Measurements from ENCODE around the gene TMEM245.
"Not testable (repeated sequence)": the region's sequence is repeated elsewhere in the genome, so short reads cannot be mapped to it uniquely, and the experiment has no call there.

TMEM245 gene

DNA sequence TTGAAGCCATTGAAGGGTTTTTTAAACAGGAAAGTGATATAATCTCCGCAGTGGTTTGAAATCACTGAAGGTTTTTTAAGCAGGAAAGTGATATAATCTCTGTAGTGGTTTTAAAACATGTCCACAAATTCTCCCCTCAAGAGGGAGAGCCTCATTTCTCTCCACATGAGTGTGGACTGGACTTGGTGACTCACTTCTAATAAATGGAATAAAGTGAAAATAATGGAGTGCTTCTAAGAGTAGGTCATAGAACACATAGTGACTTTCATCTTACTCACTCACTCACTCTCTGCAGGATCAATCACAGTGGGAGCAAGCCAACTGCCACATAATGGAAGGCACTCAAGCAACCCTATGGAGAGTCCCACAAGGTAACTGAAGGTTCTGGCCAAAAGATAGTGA lies 118.5 kb downstream of the TMEM245 start:
- Mint-ChIP-seq H3K9me3 (ENCODE audit: low read depth) (peaks cover 16% of the 10 kb centered on the region), H3K27me3 (peaks cover 6% of the 10 kb centered on the region), H3K27ac (no peak overlapping the region), H3K36me3 (peaks cover 11% of the 10 kb centered on the region), H3K4me3 (no peak overlapping the region), H3K4me1 (ENCODE audit: low read depth) (peaks cover 10% of the 10 kb centered on the region)

DNA sequence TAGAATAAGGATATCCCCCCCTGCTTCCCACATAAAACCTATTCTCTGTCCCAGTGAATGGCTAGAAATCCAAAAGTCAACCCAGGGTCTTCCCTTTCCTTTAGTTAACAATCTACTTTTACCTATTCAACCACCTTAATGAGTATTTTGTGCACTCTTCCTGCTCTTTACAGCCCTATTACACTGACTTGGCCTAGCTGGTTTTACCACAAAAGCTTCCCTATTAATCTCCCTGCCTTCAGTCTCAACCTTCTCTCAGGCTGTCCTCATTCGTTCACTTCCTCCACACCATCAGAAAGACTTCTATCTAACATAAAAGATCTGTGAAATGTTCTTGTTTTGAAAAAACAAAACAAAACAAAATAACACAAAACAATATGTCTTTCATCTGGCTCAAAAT lies 122.6 kb downstream of the TMEM245 start:
- H3K4me3 Mint-ChIP-seq: no peak overlapping the region
- no peaks in the 10 kb centered on the region for H3K27me3 Mint-ChIP-seq
- H3K9me3 Mint-ChIP-seq (ENCODE audit: low read depth): peaks cover under 1% of the 10 kb centered on the region
- H3K36me3 Mint-ChIP-seq: peaks cover under 1% of the 10 kb centered on the region
- H3K4me1 Mint-ChIP-seq (ENCODE audit: low read depth): peaks cover 13% of the 10 kb centered on the region
- H3K27ac Mint-ChIP-seq: no peak overlapping the region

- peaks cover 13% of the 10 kb centered on the region for H3K4me1 Mint-ChIP-seq (ENCODE audit: low read depth)
- no peak overlapping the region for H3K4me3 Mint-ChIP-seq
- no peak overlapping the region for H3K27ac Mint-ChIP-seq
- no peaks in the 10 kb centered on the region for H3K36me3 Mint-ChIP-seq
- no peaks in the 10 kb centered on the region for H3K27me3 Mint-ChIP-seq
- no peaks in the 10 kb centered on the region for H3K9me3 Mint-ChIP-seq (ENCODE audit: low read depth)
Measured at GRCh38 chr9:108996643-108997042, 123.1 kb downstream of the TMEM245 start.

GRCh38 chr9:108994695-108995094 lies 125.1 kb downstream of the TMEM245 start:
- Mint-ChIP-seq H3K4me1 (ENCODE audit: low read depth) (peaks cover 4% of the 10 kb centered on the region), H3K9me3 (ENCODE audit: low read depth) (no peaks in the 10 kb centered on the region), H3K27me3 (no peaks in the 10 kb centered on the region), H3K36me3 (no peaks in the 10 kb centered on the region), H3K27ac (no peak overlapping the region), H3K4me3 (no peak overlapping the region)

DNA sequence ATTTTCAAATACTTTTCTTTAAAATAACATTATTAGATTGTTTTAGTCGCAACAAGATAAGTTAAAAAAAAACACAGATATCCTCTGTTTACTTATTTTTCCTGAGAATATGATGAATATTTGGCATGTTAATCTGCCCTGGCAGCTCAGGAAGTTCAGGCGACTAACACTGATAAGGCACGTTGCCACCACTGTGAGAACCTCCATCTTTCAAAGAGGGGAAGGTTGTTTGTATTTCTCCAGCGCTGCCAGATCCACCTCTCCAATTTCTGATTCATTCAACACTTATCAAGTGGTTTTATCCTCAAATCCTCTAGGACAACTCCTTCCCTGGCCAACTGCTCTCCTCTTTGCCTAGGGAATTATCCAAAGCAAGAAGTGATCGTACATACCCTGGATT lies 128.3 kb downstream of the TMEM245 start:
- Mint-ChIP-seq H3K4me3 (no peak overlapping the region), H3K9me3 (ENCODE audit: low read depth) (no peaks in the 10 kb centered on the region), H3K4me1 (ENCODE audit: low read depth) (peaks cover 4% of the 10 kb centered on the region), H3K27ac (no peak overlapping the region), H3K27me3 (no peaks in the 10 kb centered on the region), H3K36me3 (peaks cover 4% of the 10 kb centered on the region)

DNA sequence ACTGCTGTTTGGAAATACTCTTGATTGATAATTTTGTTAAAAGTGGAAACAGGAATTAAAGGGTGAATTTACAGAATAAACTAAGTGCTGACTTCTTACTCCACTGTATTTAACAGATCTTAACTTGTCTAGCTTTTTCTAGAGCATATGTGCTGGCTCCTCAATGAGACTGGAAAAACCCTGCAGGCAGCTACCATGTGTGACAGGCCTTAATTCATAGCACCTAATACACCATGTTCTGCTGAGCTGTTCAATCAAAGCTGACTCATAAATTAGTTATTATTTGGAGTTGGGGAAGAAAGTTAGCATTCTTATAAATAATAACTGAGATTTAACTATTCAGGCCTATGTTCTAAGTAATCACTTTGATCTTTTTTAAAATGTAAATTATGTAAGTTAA lies 135.9 kb downstream of the TMEM245 start:
- peaks cover 8% of the 10 kb centered on the region for H3K36me3 Mint-ChIP-seq
- no peak overlapping the region for H3K27ac Mint-ChIP-seq
- no peak overlapping the region for H3K4me3 Mint-ChIP-seq
- H3K4me1 Mint-ChIP-seq (ENCODE audit: low read depth): no peaks in the 10 kb centered on the region
- no peaks in the 10 kb centered on the region for H3K9me3 Mint-ChIP-seq (ENCODE audit: low read depth)
- no peaks in the 10 kb centered on the region for H3K27me3 Mint-ChIP-seq

DNA sequence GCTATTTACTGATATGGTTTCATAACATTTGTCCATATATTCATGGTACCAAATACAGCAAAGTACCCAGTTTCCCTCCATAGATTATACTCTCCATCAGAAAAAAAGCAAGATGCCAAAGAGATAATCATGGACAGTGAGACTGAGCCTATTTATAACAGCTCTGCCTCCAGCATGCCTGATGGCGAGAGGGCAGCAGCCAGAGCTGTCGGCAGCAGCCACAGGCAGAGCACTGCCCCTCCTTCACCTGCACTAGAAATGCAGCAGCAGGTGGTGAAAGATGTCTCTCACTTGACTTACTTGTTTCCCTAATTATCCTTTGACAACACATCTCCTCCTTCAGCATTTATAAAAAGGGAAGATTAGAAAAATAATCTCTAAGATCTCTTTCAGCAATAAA lies 138.9 kb downstream of the TMEM245 start:
- H3K27me3 Mint-ChIP-seq: no peaks in the 10 kb centered on the region
- H3K27ac Mint-ChIP-seq: no peak overlapping the region
- no peaks in the 10 kb centered on the region for H3K9me3 Mint-ChIP-seq (ENCODE audit: low read depth)
- H3K4me1 Mint-ChIP-seq (ENCODE audit: low read depth): no peaks in the 10 kb centered on the region
- H3K36me3 Mint-ChIP-seq: peaks cover 7% of the 10 kb centered on the region
- H3K4me3 Mint-ChIP-seq: no peak overlapping the region

- Mint-ChIP-seq H3K27me3 (no peaks in the 10 kb centered on the region), H3K4me1 (ENCODE audit: low read depth) (no peaks in the 10 kb centered on the region), H3K9me3 (ENCODE audit: low read depth) (no peaks in the 10 kb centered on the region), H3K27ac (no peak overlapping the region), H3K36me3 (peaks cover 5% of the 10 kb centered on the region), H3K4me3 (no peak overlapping the region)
Measured at GRCh38 chr9:108978205-108978604, 141.5 kb downstream of the TMEM245 start.

GRCh38 chr9:108973895-108974294 lies 145.9 kb downstream of the TMEM245 start:
- peaks cover 16% of the 10 kb centered on the region for H3K36me3 Mint-ChIP-seq
- H3K4me3 Mint-ChIP-seq: no peak overlapping the region
- no peaks in the 10 kb centered on the region for H3K4me1 Mint-ChIP-seq (ENCODE audit: low read depth)
- H3K27me3 Mint-ChIP-seq: no peaks in the 10 kb centered on the region
- no peak overlapping the region for H3K27ac Mint-ChIP-seq
- no peaks in the 10 kb centered on the region for H3K9me3 Mint-ChIP-seq (ENCODE audit: low read depth)

DNA sequence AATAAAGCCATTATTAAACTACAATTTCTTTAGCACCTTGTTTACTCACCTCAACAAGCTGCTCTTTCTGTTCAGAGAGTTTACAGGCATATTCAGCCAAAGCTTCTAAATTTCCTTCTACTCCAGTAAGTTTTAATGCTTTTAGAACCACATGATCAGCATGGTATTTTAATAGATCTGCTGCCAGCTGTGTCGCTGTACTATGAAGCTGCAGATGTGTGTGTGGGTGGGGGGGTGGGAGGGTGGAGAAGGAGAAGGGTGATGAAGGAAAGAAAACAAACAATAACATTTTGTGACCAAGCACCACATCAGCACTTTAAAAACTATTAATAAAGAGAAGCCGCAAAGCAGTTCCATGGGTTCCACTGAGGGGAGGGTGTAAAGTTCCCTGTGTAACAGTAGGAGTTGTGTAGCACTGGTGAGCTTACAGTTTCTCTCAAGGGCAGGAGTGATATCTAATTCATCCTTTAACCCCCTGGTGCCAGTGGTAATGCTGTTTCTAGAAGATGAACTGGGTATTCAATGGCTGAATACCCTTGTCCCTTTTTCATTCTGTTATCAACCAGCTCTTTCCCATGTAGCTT lies 147.0 kb downstream of the TMEM245 start:
- H3K27ac Mint-ChIP-seq: no peak overlapping the region
- no peaks in the 10 kb centered on the region for H3K27me3 Mint-ChIP-seq
- peaks cover 16% of the 10 kb centered on the region for H3K36me3 Mint-ChIP-seq
- no peaks in the 10 kb centered on the region for H3K9me3 Mint-ChIP-seq (ENCODE audit: low read depth)
- H3K4me1 Mint-ChIP-seq (ENCODE audit: low read depth): no peaks in the 10 kb centered on the region
- no peak overlapping the region for H3K4me3 Mint-ChIP-seq

DNA sequence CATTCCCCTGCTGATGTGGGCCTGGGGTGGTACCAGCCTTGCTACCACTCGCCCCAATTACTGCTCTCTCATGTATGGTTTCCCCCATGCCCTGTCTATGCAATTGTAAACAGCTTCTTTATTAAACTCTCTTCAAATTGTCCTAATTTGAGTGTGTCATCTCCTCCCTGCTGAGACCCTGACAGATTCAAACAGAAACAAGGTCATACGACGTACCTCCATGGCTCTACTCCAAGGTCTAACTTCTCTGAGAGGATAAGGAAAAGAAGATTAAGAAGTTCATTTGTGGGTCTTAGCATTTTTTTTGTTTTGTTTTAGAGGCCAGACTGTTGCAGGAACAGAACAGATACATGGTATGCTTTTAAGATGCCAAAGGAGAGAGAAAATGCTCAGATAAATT lies 147.6 kb downstream of the TMEM245 start:
- H3K9me3 Mint-ChIP-seq (ENCODE audit: low read depth): no peaks in the 10 kb centered on the region
- H3K27ac Mint-ChIP-seq: no peak overlapping the region
- H3K27me3 Mint-ChIP-seq: no peaks in the 10 kb centered on the region
- peaks cover 13% of the 10 kb centered on the region for H3K36me3 Mint-ChIP-seq
- no peaks in the 10 kb centered on the region for H3K4me1 Mint-ChIP-seq (ENCODE audit: low read depth)
- no peak overlapping the region for H3K4me3 Mint-ChIP-seq

DNA sequence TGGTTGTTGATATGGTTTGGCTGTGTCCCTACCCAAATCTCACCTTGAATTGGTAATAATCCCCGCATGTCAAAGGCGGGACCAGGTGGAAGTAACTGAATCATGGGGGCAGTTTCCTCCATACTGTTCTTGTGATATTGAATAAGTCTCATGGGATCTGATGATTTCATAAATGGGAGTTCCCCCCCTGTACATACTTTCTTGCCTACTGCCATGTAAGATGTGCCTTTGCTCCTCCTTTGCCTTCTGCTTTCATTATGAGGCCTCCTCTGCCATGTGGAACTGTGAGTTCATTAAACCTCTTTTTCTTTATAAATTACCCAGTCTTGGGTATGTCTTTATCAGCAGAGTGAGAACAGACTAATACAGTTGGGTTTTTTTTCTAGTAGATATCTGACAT lies 148.4 kb downstream of the TMEM245 start:
- H3K27me3 Mint-ChIP-seq; H3K27ac Mint-ChIP-seq; H3K9me3 Mint-ChIP-seq (ENCODE audit: low read depth); H3K4me1 Mint-ChIP-seq (ENCODE audit: low read depth); H3K4me3 Mint-ChIP-seq: not testable (repeated sequence)
- H3K36me3 Mint-ChIP-seq: peaks cover 13% of the 10 kb centered on the region

DNA sequence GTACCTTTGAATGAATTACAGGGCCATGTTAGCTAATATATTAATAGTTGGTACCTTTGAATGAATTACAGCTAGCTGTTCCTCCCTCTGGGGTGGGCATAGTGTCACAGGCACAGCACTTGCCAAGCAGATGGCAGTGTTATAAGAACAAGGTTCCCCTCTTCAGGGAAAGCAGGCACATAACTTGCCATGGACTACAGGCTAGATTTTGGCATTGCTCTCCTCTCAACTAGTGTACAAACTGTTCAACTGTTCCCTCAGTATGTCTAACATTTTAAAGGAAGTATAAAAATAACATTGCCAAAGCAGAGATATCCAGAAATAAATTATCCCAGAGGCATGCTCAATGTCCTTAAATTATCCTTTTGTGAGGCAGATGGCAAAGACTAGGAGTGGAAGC lies 151.8 kb downstream of the TMEM245 start:
- H3K9me3 Mint-ChIP-seq (ENCODE audit: low read depth): no peaks in the 10 kb centered on the region
- no peaks in the 10 kb centered on the region for H3K27me3 Mint-ChIP-seq
- no peak overlapping the region for H3K27ac Mint-ChIP-seq
- H3K4me3 Mint-ChIP-seq: no peak overlapping the region
- no peaks in the 10 kb centered on the region for H3K4me1 Mint-ChIP-seq (ENCODE audit: low read depth)
- peaks cover 13% of the 10 kb centered on the region for H3K36me3 Mint-ChIP-seq

All from activated naive CD8-positive, alpha-beta T cell (primary cell).